CD14-positive monocyte (primary cell): ENCODE results near the gene TUBA1B. TPM values are rescaled to one million over a fixed set of nuclear protein-coding genes. Genes with fewer than 3 reads are reported as not detected.

Experiments used
- DNase-seq, 3 donors: peaks; one replicate each; pipeline ENCODE4 v3.0.0-alpha.2; 2011 to 2022
- H2AFZ ChIP-seq: 2 replicates; pipeline ENCODE4 v1.6.0; 2012; ENCODE audit warnings: mild to moderate bottlenecking, low read depth, low read length, inconsistent platforms; ENCODE audit not compliant: insufficient read depth, poor library complexity, severe bottlenecking
- H3K27ac ChIP-seq, 2 donors: 1 replicate in 1 of 2; 2 replicates in 1 of 2; pipeline ENCODE4 v1.5.1; 2012 to 2013; ENCODE audit warnings: low read length in 2 of 2, control low read depth in 1 of 2, inconsistent platforms in 1 of 2, low read depth in 1 of 2, mild to moderate bottlenecking in 1 of 2
- H3K27me3 ChIP-seq, 2 donors: one replicate each; pipeline versions ENCODE4 v1.6.0 to v1.6.1; 2011 to 2013; ENCODE audit warnings: low read length in 2 of 2; ENCODE audit not compliant: control insufficient read depth in 2 of 2, insufficient read depth in 2 of 2
- H3K36me3 ChIP-seq, 2 donors: replicated peaks in 1 of 2; 1 replicate in 1 of 2; 2 replicates in 1 of 2; pipeline versions ENCODE4 v1.5.1 to v1.6.1; 2012 to 2013; ENCODE audit warnings: low read length in 2 of 2, control low read depth in 1 of 2, inconsistent platforms in 1 of 2, mild to moderate bottlenecking in 1 of 2; ENCODE audit not compliant: insufficient read depth in 2 of 2, control insufficient read depth in 1 of 2
- H3K4me1 ChIP-seq, 2 donors: 1 replicate in 1 of 2; 2 replicates in 1 of 2; pipeline versions ENCODE4 v1.5.1 to v1.6.1; 2012 to 2013; ENCODE audit warnings: low read length in 2 of 2, control low read depth in 1 of 2, inconsistent platforms in 1 of 2, mild to moderate bottlenecking in 1 of 2, moderate library complexity in 1 of 2; ENCODE audit not compliant: insufficient read depth in 2 of 2, control insufficient read depth in 1 of 2
- H3K4me2 ChIP-seq: replicated peaks from 2 replicates; pipeline ENCODE3; 2012; ENCODE audit warnings: low read length, moderate library complexity, mild to moderate bottlenecking; ENCODE audit not compliant: poor library complexity, severe bottlenecking; ENCODE audit errors: extremely low read depth
- H3K4me3 ChIP-seq, 3 experiments: fragments of 200-600 bp in 1 of 3; sonication (generic) in 1 of 3; replicated peaks in 1 of 3; 1 replicate in 2 of 3; 2 replicates in 1 of 3; pipeline ENCODE4 v1.5.1; 2011 to 2013; ENCODE audit warnings: low read length in 3 of 3, mild to moderate bottlenecking in 3 of 3, control low read depth in 2 of 3, low read depth in 2 of 3, inconsistent platforms in 1 of 3, moderate library complexity in 1 of 3
- H3K79me2 ChIP-seq: 2 replicates; pipeline ENCODE4 v1.6.0; 2012; ENCODE audit warnings: mild to moderate bottlenecking, control low read depth, inconsistent platforms, low read length, moderate library complexity; ENCODE audit not compliant: insufficient read depth
- H3K9ac ChIP-seq: 2 replicates; pipeline ENCODE4 v1.6.0; 2017; ENCODE audit warnings: low read length, mild to moderate bottlenecking; ENCODE audit not compliant: insufficient read depth, poor library complexity, severe bottlenecking
- H3K9me3 ChIP-seq, 2 donors: replicated peaks in 1 of 2; 1 replicate in 1 of 2; 2 replicates in 1 of 2; pipeline versions ENCODE4 v1.5.1 to v1.6.1; 2012 to 2013; ENCODE audit warnings: low read length in 2 of 2, control low read depth in 1 of 2; ENCODE audit not compliant: control insufficient read depth in 1 of 2, insufficient read depth in 1 of 2
- H4K20me1 ChIP-seq: 2 replicates; pipeline ENCODE4 v1.6.0; 2012; ENCODE audit warnings: mild to moderate bottlenecking, low read length, control low read depth, moderate library complexity; ENCODE audit not compliant: insufficient read depth
- H3K27ac Mint-ChIP-seq, 7 donors: one replicate each; pipeline ENCODE4 v1.8.0; 2020; ENCODE audit warnings: mild to moderate bottlenecking in 7 of 7, mixed read lengths in 7 of 7, moderate library complexity in 6 of 7, inconsistent platforms in 2 of 7
- H3K27me3 Mint-ChIP-seq, 3 donors: one replicate each; pipeline ENCODE4 v1.8.0; 2021 to 2022; ENCODE audit warnings: low read depth in 3 of 3, mild to moderate bottlenecking in 3 of 3, mixed read lengths in 3 of 3, moderate library complexity in 3 of 3, inconsistent platforms in 1 of 3
- H3K36me3 Mint-ChIP-seq, 2 donors: one replicate each; pipeline ENCODE4 v1.8.0; 2020; ENCODE audit warnings: mixed read lengths in 2 of 2, inconsistent platforms in 1 of 2, mild to moderate bottlenecking in 1 of 2
- H3K4me1 Mint-ChIP-seq: one replicate; pipeline ENCODE4 v1.8.0; 2020; ENCODE audit warnings: mild to moderate bottlenecking, mixed read lengths
- H3K4me3 Mint-ChIP-seq, 2 donors: one replicate each; pipeline ENCODE4 v1.8.0; 2020; ENCODE audit warnings: mild to moderate bottlenecking in 2 of 2, mixed read lengths in 2 of 2, moderate library complexity in 1 of 2
- H3K9me3 Mint-ChIP-seq, 7 donors: one replicate each; pipeline ENCODE4 v1.8.0; 2020 to 2022; ENCODE audit warnings: mixed read lengths in 7 of 7, mild to moderate bottlenecking in 6 of 7, moderate library complexity in 6 of 7, inconsistent platforms in 2 of 7
- WGBS: methylation state at CpG from one replicate; pipeline ENCODE4 v1.1.5; 2013; ENCODE audit warnings: missing lambda C conversion rate; ENCODE audit not compliant: insufficient coverage; 5-methylcytosine and 5-hydroxymethylcytosine counted together
- intact Hi-C, 2 donors: fragments of 100-400 bp; cut with micrococcal nuclease; formaldehyde crosslinking; loops; one replicate each; pipeline versions ENCODE4 v1.15.0 to v1.15.1; 2023
- polyA plus RNA-seq, 3 donors: library from polyadenylated mRNA; depleted of rRNA in 1 of 3; unstranded in 2 of 3; stranded (reverse) in 1 of 3; fragments of 300-500 nt in 2 of 3; fragments of >200 nt in 1 of 3; fragmentation: Illumina TruSeq in 2 of 3; gene quantifications; 1 replicate in 2 of 3; 2 replicates in 1 of 3; pipeline ENCODE4 v1.2.3, GENCODE V29; 2012 to 2021
- TF ChIP-seq, protein P1 (sequence below): fragments of 200-600 bp; IDR thresholded peaks from one replicate; pipeline ENCODE4 v1.8.0; 2022; ENCODE audit warnings: antibody characterized with exemption, mild to moderate bottlenecking

The TUBA1B gene
- polyA plus RNA-seq, 3 donors = 481 to 538 (median 528) TPM

DNA sequence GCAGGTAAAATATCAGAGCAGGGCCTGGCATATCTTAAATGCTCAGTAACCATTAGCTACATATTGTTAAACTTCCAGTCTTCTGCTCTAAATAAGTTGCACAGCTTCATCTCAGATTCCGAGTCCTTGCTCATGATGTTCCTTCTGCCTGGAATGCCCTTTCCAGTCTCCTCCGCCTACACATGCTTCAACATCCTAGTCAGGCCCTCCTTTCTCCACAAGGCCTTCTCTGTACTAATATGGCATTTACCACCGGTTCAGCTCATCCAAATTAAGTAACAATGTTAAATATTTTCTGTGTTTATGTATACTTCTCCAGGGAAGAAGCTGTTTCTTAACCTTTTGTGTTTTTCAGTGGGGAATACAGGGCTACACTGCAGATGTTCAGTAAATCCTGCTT lies 45.1 kb downstream of the TUBA1B start:
- Mint-ChIP-seq H3K9me3 (peaks cover 3 to 27% (median 6%) of the 10 kb centered on the region in 7 donors), H3K27me3 (peaks cover 39 to 54% (median 39%) of the 10 kb centered on the region in 3 donors), H3K4me1 (peaks cover 23% of the 10 kb centered on the region), H3K4me3 (no peak overlapping the region), H3K36me3 (peaks cover 0 to 2% of the 10 kb centered on the region in 2 donors), H3K27ac (no peak overlapping the region)
- no peak overlapping the region for H3K4me3 ChIP-seq
- H2AFZ ChIP-seq = no peak overlapping the region
- 100% methylated on average over 2 of the region's 3 CpGs for WGBS
- no peak overlapping the region for H3K4me2 ChIP-seq
- no peak overlapping the region for H3K27ac ChIP-seq
- H3K36me3 ChIP-seq = no peaks in the 10 kb centered on the region
- DNase-seq = no peak
- intact Hi-C loops = loop anchor here in 1 of 2 donors (5.0 kb wide), 1 partner anchor 151 kb away; no protein-coding TSS in a partner anchor
- H4K20me1 ChIP-seq = no peaks in the 10 kb centered on the region
- TF ChIP-seq, protein P1, sequence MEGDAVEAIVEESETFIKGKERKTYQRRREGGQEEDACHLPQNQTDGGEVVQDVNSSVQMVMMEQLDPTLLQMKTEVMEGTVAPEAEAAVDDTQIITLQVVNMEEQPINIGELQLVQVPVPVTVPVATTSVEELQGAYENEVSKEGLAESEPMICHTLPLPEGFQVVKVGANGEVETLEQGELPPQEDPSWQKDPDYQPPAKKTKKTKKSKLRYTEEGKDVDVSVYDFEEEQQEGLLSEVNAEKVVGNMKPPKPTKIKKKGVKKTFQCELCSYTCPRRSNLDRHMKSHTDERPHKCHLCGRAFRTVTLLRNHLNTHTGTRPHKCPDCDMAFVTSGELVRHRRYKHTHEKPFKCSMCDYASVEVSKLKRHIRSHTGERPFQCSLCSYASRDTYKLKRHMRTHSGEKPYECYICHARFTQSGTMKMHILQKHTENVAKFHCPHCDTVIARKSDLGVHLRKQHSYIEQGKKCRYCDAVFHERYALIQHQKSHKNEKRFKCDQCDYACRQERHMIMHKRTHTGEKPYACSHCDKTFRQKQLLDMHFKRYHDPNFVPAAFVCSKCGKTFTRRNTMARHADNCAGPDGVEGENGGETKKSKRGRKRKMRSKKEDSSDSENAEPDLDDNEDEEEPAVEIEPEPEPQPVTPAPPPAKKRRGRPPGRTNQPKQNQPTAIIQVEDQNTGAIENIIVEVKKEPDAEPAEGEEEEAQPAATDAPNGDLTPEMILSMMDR = no peak
- peaks cover 30 to 43% of the 10 kb centered on the region in 2 donors for H3K27me3 ChIP-seq
- H3K9me3 ChIP-seq = peaks cover 0 to 11% of the 10 kb centered on the region in 2 donors
- peaks cover 26% of the 10 kb centered on the region in 2 donors for H3K4me1 ChIP-seq
- H3K9ac ChIP-seq = no peak overlapping the region
- H3K79me2 ChIP-seq = no peaks in the 10 kb centered on the region

DNA sequence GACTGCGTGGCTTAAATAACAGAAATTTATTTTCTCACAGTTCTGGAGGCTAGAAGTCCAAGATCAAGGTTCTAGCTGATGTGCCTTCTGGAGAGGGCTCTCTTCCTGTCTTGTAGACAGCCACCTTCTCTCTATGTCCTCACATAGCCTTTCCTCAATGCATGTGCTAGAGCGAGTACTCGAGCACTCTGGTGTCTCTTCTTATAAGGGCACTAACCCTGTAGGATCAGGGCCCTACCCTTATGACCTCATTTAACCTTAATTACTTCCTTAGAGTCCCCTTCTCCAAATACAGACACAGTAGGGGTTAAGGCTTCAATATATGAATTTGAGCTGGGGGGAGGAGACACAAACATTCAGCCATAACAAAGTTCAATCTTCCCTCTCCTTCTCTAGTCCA lies 46.8 kb downstream of the TUBA1B start:
- peaks cover 23 to 46% (median 24%) of the 10 kb centered on the region in 3 donors for H3K27me3 Mint-ChIP-seq
- 100% methylated on average over 2 of the region's 3 CpGs for WGBS

More for the DNA sequence above, 46.8 kb downstream of the TUBA1B start:
- H3K27ac ChIP-seq = no peak overlapping the region
- H3K9me3 Mint-ChIP-seq = peaks cover 0 to 15% (median 5%) of the 10 kb centered on the region in 7 donors
- H3K36me3 Mint-ChIP-seq = no peaks in the 10 kb centered on the region
- H3K4me3 ChIP-seq = no peak overlapping the region
- no peaks in the 10 kb centered on the region for H3K36me3 ChIP-seq
- H3K4me1 ChIP-seq = peaks cover 9 to 10% of the 10 kb centered on the region in 2 donors
- H3K4me1 Mint-ChIP-seq = peaks cover 9% of the 10 kb centered on the region
- H4K20me1 ChIP-seq = no peaks in the 10 kb centered on the region
- H3K9ac ChIP-seq = no peak overlapping the region
- H3K27me3 ChIP-seq = peaks cover 14 to 26% of the 10 kb centered on the region in 2 donors
- DNase-seq = no peak
- no peak overlapping the region for H3K27ac Mint-ChIP-seq
- no peak overlapping the region for H3K4me2 ChIP-seq
- H2AFZ ChIP-seq = no peak overlapping the region
- H3K4me3 Mint-ChIP-seq = no peak overlapping the region
- H3K79me2 ChIP-seq = no peaks in the 10 kb centered on the region
- intact Hi-C loops = no loop called here
- TF ChIP-seq, protein P1 = no peak
- H3K9me3 ChIP-seq = no peaks in the 10 kb centered on the region
